Measurements from ENCODE around the gene SEMA5B.

DNA sequence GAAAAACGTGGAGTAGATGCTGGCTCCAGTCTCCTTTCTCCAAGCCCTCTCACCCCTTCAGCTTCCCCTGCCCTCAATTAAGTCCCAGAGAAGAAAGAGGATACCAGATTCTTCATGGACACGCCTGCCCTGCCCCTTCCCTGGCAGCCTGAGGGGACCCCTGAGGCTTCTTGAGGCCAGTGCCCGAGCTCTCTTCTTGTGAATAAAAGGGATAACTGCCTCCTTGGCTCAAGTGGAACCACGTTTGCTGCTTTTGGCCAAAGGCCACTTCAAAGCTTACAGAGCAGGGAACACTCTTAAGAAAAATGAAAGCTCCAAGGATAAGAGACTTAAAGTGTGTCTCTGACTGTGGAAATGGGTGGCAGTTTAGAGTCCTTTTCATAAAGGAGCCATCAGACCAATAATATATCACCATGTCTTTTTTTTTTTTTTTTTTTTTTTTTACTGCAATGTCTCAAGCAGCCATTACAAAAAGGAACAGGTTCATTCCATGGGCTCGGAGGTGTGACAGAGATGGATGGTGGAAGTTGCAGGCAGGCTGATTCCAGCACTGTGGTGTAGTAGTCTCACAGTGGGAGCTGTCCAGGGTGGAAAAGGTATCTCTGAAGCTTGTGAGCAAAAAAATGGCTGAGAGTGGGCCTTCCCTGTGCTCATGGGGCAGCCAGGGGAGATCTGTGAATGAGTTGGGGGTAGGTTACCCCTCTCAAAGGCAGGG, 108.8 kb downstream of the SEMA5B start:
- TF ChIP-seq, protein P1, sequence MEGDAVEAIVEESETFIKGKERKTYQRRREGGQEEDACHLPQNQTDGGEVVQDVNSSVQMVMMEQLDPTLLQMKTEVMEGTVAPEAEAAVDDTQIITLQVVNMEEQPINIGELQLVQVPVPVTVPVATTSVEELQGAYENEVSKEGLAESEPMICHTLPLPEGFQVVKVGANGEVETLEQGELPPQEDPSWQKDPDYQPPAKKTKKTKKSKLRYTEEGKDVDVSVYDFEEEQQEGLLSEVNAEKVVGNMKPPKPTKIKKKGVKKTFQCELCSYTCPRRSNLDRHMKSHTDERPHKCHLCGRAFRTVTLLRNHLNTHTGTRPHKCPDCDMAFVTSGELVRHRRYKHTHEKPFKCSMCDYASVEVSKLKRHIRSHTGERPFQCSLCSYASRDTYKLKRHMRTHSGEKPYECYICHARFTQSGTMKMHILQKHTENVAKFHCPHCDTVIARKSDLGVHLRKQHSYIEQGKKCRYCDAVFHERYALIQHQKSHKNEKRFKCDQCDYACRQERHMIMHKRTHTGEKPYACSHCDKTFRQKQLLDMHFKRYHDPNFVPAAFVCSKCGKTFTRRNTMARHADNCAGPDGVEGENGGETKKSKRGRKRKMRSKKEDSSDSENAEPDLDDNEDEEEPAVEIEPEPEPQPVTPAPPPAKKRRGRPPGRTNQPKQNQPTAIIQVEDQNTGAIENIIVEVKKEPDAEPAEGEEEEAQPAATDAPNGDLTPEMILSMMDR (optimal IDR thresholded peaks at IDR 0.05 in 1 of 3, IDR thresholded peaks at IDR 0.05 in 1 of 3, conservative IDR thresholded peaks at IDR 0.05 in 1 of 3; ENCODE audit: extremely low read depth in 1 of 3, insufficient read depth in 2 of 3, low read length in 3 of 3), result no peak
- no peak for TF ChIP-seq EZH2 (IDR thresholded peaks at IDR 0.05; ENCODE audit: low read length)
